Nephron (organoid): ENCODE measurements around the gene PLA2G4F.

ENCODE experiments used
- H3K27ac Mint-ChIP-seq, 3 experiments: 2 replicates each; pipeline ENCODE4 v1.8.0; 2020; ENCODE audit warnings: mixed read lengths in 3 of 3, mild to moderate bottlenecking in 2 of 3, moderate library complexity in 1 of 3
- H3K27me3 Mint-ChIP-seq: 2 replicates; pipeline ENCODE4 v1.8.0; 2021; ENCODE audit warnings: low read depth, mild to moderate bottlenecking, moderate library complexity, mixed read lengths
- H3K36me3 Mint-ChIP-seq: 2 replicates; pipeline ENCODE4 v1.8.0; 2020; ENCODE audit warnings: low read depth, mixed read lengths
- H3K4me1 Mint-ChIP-seq: 2 replicates; pipeline ENCODE4 v1.8.0; 2020; ENCODE audit warnings: mixed read lengths
- H3K4me3 Mint-ChIP-seq, 3 experiments: 2 replicates each; pipeline ENCODE4 v1.8.0; 2020; ENCODE audit warnings: mild to moderate bottlenecking in 3 of 3, mixed read lengths in 3 of 3, moderate library complexity in 2 of 3
- H3K9me3 Mint-ChIP-seq: 2 replicates; pipeline ENCODE4 v1.8.0; 2020; ENCODE audit warnings: mixed read lengths
- TF ChIP-seq, protein P1 (sequence below), 3 experiments: fragments of 200-600 bp; sonication (generic); IDR thresholded peaks; one replicate each; pipeline ENCODE4 v1.5.0; 2021; ENCODE audit warnings: antibody characterized with exemption in 3 of 3; ENCODE audit not compliant: unreplicated experiment in 3 of 3

PLA2G4F gene

DNA sequence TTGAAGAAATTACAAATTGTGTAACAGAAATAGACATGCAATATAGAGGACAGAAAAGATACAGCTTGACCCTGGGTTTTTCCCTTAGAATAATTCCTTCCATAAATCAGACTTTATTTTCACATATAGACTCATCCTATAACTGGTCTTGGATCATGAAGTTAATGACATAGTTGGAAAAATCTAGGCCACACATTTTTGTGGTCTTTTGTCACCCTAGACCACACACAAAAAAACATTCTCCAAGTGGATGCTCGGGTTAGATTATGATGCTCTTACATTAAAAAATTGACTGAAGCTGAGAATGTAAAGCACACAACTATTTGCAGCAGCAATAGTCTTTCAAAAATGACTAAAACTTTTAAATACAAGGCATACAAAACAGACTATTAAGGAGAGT lies 54.6 kb downstream of the PLA2G4F start:
- TF ChIP-seq, protein P1, sequence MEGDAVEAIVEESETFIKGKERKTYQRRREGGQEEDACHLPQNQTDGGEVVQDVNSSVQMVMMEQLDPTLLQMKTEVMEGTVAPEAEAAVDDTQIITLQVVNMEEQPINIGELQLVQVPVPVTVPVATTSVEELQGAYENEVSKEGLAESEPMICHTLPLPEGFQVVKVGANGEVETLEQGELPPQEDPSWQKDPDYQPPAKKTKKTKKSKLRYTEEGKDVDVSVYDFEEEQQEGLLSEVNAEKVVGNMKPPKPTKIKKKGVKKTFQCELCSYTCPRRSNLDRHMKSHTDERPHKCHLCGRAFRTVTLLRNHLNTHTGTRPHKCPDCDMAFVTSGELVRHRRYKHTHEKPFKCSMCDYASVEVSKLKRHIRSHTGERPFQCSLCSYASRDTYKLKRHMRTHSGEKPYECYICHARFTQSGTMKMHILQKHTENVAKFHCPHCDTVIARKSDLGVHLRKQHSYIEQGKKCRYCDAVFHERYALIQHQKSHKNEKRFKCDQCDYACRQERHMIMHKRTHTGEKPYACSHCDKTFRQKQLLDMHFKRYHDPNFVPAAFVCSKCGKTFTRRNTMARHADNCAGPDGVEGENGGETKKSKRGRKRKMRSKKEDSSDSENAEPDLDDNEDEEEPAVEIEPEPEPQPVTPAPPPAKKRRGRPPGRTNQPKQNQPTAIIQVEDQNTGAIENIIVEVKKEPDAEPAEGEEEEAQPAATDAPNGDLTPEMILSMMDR (IDR thresholded peaks at IDR 0.05; ENCODE audit: unreplicated experiment in 3 of 3) = no peak
- H3K4me3 Mint-ChIP-seq = no peak overlapping the region
- H3K36me3 Mint-ChIP-seq = no peaks in the 10 kb centered on the region
- H3K9me3 Mint-ChIP-seq = no peaks in the 10 kb centered on the region
- no peak overlapping the region for H3K27ac Mint-ChIP-seq
- no peaks in the 10 kb centered on the region for H3K4me1 Mint-ChIP-seq
- H3K27me3 Mint-ChIP-seq = peaks cover 4% of the 10 kb centered on the region

DNA sequence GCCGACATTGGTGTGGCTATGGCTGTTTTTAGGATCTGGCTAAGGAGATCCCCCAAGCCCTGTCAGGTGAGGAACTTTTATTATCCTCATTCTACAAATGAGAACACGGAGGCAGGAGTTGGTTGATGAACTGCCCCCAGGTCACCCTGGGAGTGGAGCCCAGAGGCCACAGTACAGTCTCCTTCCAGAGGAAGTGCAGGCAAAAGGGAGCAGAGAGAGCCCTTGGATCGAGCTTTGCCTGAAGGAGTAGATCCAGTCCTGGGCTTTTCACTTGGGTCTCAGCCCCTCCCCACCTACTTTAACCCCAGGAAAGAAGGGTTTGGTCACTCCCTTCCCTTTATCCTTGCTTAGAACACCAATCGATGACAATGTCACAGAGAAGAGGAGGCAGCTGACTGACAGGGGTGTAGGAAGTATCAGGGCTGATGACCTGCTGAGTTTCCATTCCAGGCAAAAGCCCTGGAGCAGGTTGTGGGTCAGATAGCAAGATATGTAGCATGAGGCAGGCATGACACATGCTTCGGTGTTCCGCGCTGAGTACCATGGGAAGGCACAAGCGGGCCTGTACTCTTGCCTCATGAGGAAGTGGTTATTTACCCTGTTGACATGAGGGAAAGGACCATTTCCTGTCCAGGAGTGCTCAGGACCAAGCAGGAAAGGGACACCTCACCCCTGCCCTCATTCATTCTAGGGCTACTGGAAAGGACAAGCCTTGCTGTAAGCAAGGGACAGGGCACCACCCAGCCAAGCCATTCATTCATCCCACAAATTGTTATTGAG lies 56.2 kb downstream of the PLA2G4F start:
- H3K4me1 Mint-ChIP-seq = no peaks in the 10 kb centered on the region
- H3K4me3 Mint-ChIP-seq = no peak overlapping the region
- no peaks in the 10 kb centered on the region for H3K9me3 Mint-ChIP-seq
- no peak overlapping the region for H3K27ac Mint-ChIP-seq
- TF ChIP-seq, protein P1 (IDR thresholded peaks at IDR 0.05; ENCODE audit: unreplicated experiment in 3 of 3) = no peak
- H3K27me3 Mint-ChIP-seq = peaks cover 4% of the 10 kb centered on the region
- no peaks in the 10 kb centered on the region for H3K36me3 Mint-ChIP-seq

DNA sequence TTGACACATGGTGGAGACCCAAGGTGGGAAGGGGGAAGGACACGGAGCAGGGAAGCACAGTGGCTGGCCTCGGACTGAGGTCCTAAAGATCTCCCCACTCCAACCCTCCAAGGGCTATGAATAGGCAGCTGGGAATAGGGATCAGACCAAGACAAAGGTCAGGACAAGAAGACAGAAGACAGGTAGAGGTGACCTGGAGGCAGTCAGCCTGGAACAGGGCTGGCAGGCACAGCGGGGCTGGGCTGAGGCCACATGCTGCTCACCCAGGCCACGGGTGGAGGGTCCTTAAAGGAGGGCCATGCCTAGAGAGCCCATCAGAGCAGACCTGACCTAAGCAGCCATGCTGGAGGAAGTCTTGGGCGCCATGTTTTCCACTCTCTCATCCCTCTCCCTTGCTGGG lies 59.4 kb downstream of the PLA2G4F start:
- no peaks in the 10 kb centered on the region for H3K9me3 Mint-ChIP-seq
- H3K4me3 Mint-ChIP-seq = no peak overlapping the region
- no peak overlapping the region for H3K27ac Mint-ChIP-seq
- peaks cover 4% of the 10 kb centered on the region for H3K27me3 Mint-ChIP-seq
- TF ChIP-seq, protein P1 (IDR thresholded peaks at IDR 0.05; ENCODE audit: unreplicated experiment in 3 of 3) = no peak
- H3K36me3 Mint-ChIP-seq = no peaks in the 10 kb centered on the region
- H3K4me1 Mint-ChIP-seq = no peaks in the 10 kb centered on the region

DNA sequence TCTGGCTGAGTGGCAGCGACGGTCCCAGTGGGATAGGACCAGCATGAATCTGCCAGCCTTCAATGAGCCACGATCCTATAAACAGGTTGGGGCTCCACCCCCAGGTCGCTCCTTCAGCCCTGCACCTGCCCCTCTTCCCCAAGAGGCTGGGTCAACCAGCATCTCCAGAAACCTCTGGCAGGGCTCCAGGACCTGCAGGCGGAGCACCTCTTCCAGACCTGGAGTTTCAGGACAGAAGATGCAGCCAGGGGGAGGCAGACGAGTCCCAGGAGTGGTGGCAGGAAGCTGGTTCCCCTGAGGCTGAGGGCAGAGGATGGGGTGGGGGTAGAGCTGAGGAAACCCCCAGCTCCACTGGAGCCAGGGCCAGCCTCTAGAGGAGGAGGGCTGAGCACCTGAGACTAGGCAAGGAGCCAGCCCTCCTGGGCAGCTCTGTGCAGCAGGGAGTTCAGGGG lies 61.9 kb downstream of the PLA2G4F start, which contains the start of gene PLA2G4D:
Gene PLA2G4D, minus strand, starts transcription at position 51 of the 452 bp plus-strand sequence. CDS start 103 bp downstream, outside the sequence.
- Mint-ChIP-seq H3K27me3 (peaks cover 4% of the 10 kb centered on the region), H3K9me3 (no peaks in the 10 kb centered on the region), H3K27ac (no peak within 1 kb of the TSS), H3K4me1 (no peaks in the 10 kb centered on the region), H3K4me3 (no peak within 1 kb of the TSS), H3K36me3 (no peaks in the 10 kb centered on the region)
- TF ChIP-seq, protein P1 (IDR thresholded peaks at IDR 0.05; ENCODE audit: unreplicated experiment in 3 of 3) = no peak

DNA sequence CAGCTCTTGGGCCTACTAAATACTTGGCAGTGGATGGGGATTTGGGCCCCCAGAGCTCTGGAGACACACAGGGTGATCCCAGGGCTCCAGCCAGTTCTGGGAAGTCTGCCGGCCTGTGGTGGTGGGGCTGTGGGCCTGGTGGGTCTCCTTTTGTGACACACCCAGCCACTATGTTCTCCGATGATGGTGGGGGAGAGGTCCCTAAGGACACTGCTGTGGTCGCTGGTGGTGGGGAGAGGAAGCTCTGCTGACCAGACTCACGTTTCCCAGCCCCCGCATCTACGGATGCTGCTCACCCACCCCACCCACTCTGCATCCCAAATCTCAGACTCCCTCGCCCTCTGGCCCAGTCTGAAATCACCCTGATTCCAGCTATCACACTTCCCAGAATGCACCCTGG lies 62.5 kb downstream of the PLA2G4F start:
- H3K27me3 Mint-ChIP-seq = peaks cover 6% of the 10 kb centered on the region
- H3K36me3 Mint-ChIP-seq = no peaks in the 10 kb centered on the region
- no peak overlapping the region for H3K4me3 Mint-ChIP-seq
- no peaks in the 10 kb centered on the region for H3K4me1 Mint-ChIP-seq
- H3K27ac Mint-ChIP-seq = no peak overlapping the region
- no peaks in the 10 kb centered on the region for H3K9me3 Mint-ChIP-seq
- TF ChIP-seq, protein P1 (IDR thresholded peaks at IDR 0.05; ENCODE audit: unreplicated experiment in 3 of 3) = no peak
